GM21381 (cell line): ENCODE measurements around the gene SMIM41.

Source experiments
- ATAC-seq: cut with Tn5 transposase; IDR thresholded peaks from one replicate; pipeline ENCODE4 v1.9.1; 2021; ENCODE audit warnings: mild to moderate bottlenecking, moderate library complexity; ENCODE audit not compliant: unreplicated experiment

The SMIM41 gene

DNA sequence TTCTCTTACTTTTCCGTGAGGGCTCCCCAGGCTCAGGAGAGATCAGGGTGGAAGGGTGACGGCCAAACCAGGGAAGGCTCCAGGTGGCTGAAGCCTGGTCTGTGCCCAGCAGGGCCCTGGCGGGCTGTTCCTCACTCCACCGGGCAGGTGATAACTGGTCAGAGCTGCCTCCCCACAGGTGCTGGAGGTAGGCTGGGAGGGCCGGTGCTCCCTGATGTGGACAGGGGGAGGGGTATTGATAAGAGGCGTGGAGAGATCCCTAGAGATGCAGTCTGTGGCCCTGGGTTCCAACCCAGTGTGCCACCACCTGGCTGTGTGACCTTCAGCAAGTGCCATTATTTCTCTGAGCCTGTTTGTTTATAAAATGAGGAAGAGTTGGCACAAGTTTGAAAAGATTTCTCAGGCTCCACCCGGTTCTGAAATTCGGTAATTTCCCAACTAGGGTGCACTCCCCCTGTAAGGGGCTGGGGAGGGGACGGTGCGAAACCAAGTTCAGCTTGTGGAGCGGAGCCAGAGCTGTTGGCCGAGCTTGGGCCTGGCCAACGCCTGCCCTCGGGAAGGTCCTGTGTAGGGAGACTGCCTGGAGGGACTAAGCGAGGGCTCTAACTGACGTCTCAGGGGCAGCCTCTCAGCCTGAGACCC lies 29.3 kb upstream of the SMIM41 start:
- ATAC-seq: no peak

- ATAC-seq: peak; percentile 80
Observed at GRCh38 chr12:52050758-52051541, 28.6 kb upstream of the SMIM41 start, which contains the start of gene NR4A1. Gene NR4A1, plus strand, starts transcription at chr12:52051442. Its CDS starts 2,887 bp downstream, at chr12:52054329.

GRCh38 chr12:52052468-52053186 lies 26.9 kb upstream of the SMIM41 start:
- no peak for ATAC-seq

- no peak for ATAC-seq
Observed at GRCh38 chr12:52053536-52054209, 25.8 kb upstream of the SMIM41 start.

DNA sequence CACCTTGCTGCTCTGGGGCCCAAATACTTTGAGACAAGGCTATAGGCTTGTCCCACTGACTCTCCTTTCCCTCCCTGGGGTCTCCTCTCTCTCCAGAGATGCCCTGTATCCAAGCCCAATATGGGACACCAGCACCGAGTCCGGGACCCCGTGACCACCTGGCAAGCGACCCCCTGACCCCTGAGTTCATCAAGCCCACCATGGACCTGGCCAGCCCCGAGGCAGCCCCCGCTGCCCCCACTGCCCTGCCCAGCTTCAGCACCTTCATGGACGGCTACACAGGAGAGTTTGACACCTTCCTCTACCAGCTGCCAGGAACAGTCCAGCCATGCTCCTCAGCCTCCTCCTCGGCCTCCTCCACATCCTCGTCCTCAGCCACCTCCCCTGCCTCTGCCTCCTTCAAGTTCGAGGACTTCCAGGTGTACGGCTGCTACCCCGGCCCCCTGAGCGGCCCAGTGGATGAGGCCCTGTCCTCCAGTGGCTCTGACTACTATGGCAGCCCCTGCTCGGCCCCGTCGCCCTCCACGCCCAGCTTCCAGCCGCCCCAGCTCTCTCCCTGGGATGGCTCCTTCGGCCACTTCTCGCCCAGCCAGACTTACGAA lies 25.2 kb upstream of the SMIM41 start:
- no peak for ATAC-seq

GRCh38 chr12:52054833-52055730 lies 24.4 kb upstream of the SMIM41 start:
- ATAC-seq: no peak

DNA sequence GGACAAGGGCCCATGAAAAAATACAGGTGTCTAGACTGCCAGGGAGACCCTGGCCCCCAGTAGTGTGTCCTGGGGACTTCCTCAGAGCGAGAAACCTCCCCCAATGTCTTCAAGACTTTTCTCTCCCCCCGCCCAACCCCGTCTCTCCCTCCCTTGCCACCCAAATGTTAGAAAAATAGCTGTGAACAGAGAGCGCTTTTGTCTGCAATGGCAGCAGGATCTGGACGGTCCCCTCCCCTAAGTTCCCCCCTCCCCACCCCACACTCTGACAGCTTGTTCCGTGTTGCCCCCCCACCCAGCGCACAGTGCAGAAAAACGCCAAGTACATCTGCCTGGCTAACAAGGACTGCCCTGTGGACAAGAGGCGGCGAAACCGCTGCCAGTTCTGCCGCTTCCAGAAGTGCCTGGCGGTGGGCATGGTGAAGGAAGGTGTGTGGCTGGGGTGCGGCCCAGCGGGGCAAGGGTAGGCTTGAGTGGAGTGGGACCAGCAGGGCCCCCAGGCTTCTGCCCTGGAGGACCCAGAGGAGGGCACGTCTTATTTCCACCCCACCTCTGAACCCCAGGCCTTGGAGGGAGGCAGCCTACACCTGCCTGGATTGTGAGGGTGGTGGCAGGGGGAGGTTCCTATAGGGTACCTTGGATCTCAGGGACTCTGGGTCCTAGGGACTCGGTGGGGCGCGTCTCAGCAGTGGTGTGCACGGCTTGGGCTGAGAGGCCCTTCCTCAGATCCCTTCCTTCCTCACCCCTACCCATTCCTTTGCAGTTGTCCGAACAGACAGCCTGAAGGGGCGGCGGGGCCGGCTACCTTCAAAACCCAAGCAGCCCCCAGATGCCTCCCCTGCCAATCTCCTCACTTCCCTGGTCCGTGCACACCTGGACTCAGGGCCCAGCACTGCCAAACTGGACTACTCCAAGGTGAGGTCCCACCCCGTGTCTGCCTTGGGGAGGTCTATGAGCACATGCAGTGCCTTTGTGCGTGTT lies 23.5 kb upstream of the SMIM41 start:
- no peak for ATAC-seq

GRCh38 chr12:52056801-52057637 lies 22.5 kb upstream of the SMIM41 start:
- no peak for ATAC-seq

GRCh38 chr12:52057638-52058576 lies 21.6 kb upstream of the SMIM41 start:
- no peak for ATAC-seq

- no peak for ATAC-seq
Observed at GRCh38 chr12:52058631-52059361, 20.7 kb upstream of the SMIM41 start.

DNA sequence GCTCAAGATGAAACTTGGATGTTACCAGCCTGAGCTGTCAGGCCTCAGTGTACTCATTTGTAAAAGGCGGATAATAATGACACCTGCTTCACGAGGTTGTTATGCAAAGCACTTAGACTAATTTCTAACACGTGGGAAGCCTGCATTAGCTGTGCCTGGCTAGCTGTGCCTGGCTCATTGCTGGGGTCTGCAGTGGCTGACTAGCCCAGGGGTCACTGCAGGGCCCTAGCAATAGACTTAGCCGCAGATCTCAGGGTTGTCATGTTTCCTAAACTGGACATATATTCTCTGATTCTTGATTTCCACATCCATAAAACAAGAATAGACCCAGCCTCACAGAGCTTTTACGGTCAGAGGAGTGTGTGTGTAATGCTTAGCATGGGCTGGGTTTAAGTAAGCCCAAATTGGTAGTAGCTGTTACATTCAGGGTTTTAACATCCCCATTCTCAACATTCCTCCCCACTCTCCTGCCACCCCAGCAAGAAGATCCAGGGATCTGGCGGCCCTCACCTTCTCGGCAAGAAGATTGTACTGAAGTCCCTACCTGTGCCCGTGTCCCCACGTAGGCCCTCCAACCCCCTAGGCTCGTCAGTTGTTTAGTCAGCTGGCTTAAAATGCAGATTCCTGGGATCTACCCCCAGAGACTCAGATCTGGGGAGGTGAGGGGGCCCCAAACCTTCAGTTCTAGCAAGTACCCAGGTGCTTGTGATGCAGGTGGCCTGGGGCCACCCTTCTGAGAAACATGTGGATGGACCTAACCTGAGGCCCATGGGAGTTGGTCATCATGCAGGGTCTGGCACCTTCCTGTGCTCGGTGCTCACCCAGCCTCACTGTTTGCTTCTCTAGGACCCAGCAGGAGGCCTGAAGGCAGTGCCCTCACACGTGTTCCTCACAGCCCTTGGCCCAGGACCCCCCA lies 19.7 kb upstream of the SMIM41 start:
- ATAC-seq: no peak

GRCh38 chr12:52060498-52061177 lies 18.9 kb upstream of the SMIM41 start:
- ATAC-seq: no peak

- no peak for ATAC-seq
Observed at GRCh38 chr12:52061470-52062166, 17.9 kb upstream of the SMIM41 start.
